Stimulated activated CD8-positive, alpha-beta memory T cell treated with anti-CD3 and anti-CD28 coated beads, Interleukin-15, amount 100 ng/mL, for 1 hour (primary cell): ENCODE measurements around the gene SLC29A1.
"Not testable (repeated sequence)": the region's sequence is repeated elsewhere in the genome, so short reads cannot be mapped to it uniquely, and the experiment has no call there.

Experiments
- DNase-seq: peaks from one replicate; pipeline ENCODE4 v3.0.0-alpha.2; 2020; ENCODE audit warnings: low read depth

The SLC29A1 gene

GRCh38 chr6:44194326-44194725 lies 29.1 kb upstream of the SLC29A1 start:
- no peak for DNase-seq

- DNase-seq = not testable (repeated sequence)
Measured at GRCh38 chr6:44196351-44196750, 27.0 kb upstream of the SLC29A1 start.

- DNase-seq = no peak
Measured at GRCh38 chr6:44198684-44199083, 24.7 kb upstream of the SLC29A1 start.

- DNase-seq = no peak
Measured at GRCh38 chr6:44199883-44200282, 23.5 kb upstream of the SLC29A1 start.

- no peak for DNase-seq
Measured at GRCh38 chr6:44201200-44201599, 22.2 kb upstream of the SLC29A1 start.

- DNase-seq = no peak
Measured at GRCh38 chr6:44201638-44202303, 21.6 kb upstream of the SLC29A1 start.

GRCh38 chr6:44202332-44202971 lies 20.9 kb upstream of the SLC29A1 start:
- DNase-seq = no peak

GRCh38 chr6:44202972-44203750 lies 20.2 kb upstream of the SLC29A1 start:
- no peak for DNase-seq

- no peak for DNase-seq
Measured at GRCh38 chr6:44203955-44204354, 19.4 kb upstream of the SLC29A1 start.

GRCh38 chr6:44207966-44208365 lies 15.4 kb upstream of the SLC29A1 start:
- DNase-seq = no peak

- no peak for DNase-seq
Measured at GRCh38 chr6:44211284-44211683, 12.1 kb upstream of the SLC29A1 start.

GRCh38 chr6:44214307-44214706 lies 9.1 kb upstream of the SLC29A1 start:
- DNase-seq = no peak

GRCh38 chr6:44216677-44217331 lies 6.6 kb upstream of the SLC29A1 start, which contains the start of gene MYMX:
Gene MYMX (plus strand): TSS chr6:44216926. CDS start chr6:44217472, 546 bp downstream.
- no peak for DNase-seq

GRCh38 chr6:44217332-44218143 lies 5.9 kb upstream of the SLC29A1 start:
- DNase-seq = no peak

- DNase-seq = no peak
Measured at GRCh38 chr6:44219053-44219814, 4.2 kb upstream of the SLC29A1 start.

GRCh38 chr6:44219815-44220784 lies 3.3 kb upstream of the SLC29A1 start:
- DNase-seq = no peak

- no peak for DNase-seq
Measured at GRCh38 chr6:44220913-44221290, 2.5 kb upstream of the SLC29A1 start.

GRCh38 chr6:44221291-44221960 lies 2.0 kb upstream of the SLC29A1 start:
- peak; percentile 54 for DNase-seq

GRCh38 chr6:44221961-44222335 lies 1.4 kb upstream of the SLC29A1 start:
- DNase-seq = no peak
